A549 (cell line): ENCODE data around the gene PDE4D. TPM values are rescaled to one million over a fixed set of nuclear protein-coding genes. Genes with fewer than 3 reads are reported as not detected.
A peak's percentile ranks its signal among the peaks of the same experiment; 100 is the strongest.

Source experiments
- ATAC-seq, 2 experiments: fragments of 200-7000 bp in 1 of 2; fragments of >200 bp in 1 of 2; cut with Nextera tagmentation in 1 of 2; cut with Tn5 transposase in 1 of 2; 3 replicates each; pipeline versions ENCODE4 v1.8.0 to v1.9.1; 2018 to 2020; ENCODE audit warnings: mild to moderate bottlenecking in 1 of 2, moderate library complexity in 1 of 2
- CTCF ChIA-PET: fragments of 300-600 bp; sonication (Branson Sonifier 250); formaldehyde crosslinking; extraction: SDS; loops from one replicate; lab custom pipeline; 2021; ENCODE audit warnings: antibody characterized with exemption, inconsistent platforms; lab: Yijun Ruan, JAX
- POLR2A ChIA-PET: fragments of 350-600 bp; formaldehyde crosslinking; extraction: SDS; loops from one replicate; lab custom pipeline; 2021; ENCODE audit warnings: antibody characterized with exemption, inconsistent platforms; lab: Yijun Ruan, JAX
- DNase-seq, 2 experiments: peaks; one replicate each; pipeline versions ENCODE4 v3.0.0 to v3.0.0-alpha.2; 2011 to 2016; ENCODE audit warnings: low read depth in 1 of 2, low spot score in 1 of 2
- FAIRE-seq: peaks from 2 replicates; lab custom pipeline; 2011; peaks lifted over from hg19 to GRCh38; lab: Jason Lieb, UNC
- H3K27ac ChIP-seq, 2 experiments: fragments of >200 bp; sonication (Bioruptor Twin); formaldehyde crosslinking; 3 replicates each; pipeline ENCODE4 v1.5.1; 2016 to 2017
- H3K4me1 ChIP-seq: fragments of >200 bp; sonication (Bioruptor Twin); formaldehyde crosslinking; 3 replicates; pipeline ENCODE4 v1.6.1; 2016
- H3K4me2 ChIP-seq: fragments of >200 bp; sonication (Bioruptor Twin); formaldehyde crosslinking; 3 replicates; pipeline ENCODE4 v1.6.1; 2016
- H3K4me3 ChIP-seq: fragments of >200 bp; sonication (Bioruptor Twin); formaldehyde crosslinking; 3 replicates; pipeline ENCODE4 v1.5.1; 2016
- H3K9me3 ChIP-seq: fragments of >200 bp; sonication (Bioruptor Twin); formaldehyde crosslinking; 3 replicates; pipeline ENCODE4 v1.6.1; 2016
- BHLHE40 ChIP-seq: IDR thresholded peaks from 2 replicates; pipeline ENCODE4 v1.6.1; 2012; ENCODE audit warnings: low read depth, low read length, inconsistent platforms
- EHF ChIP-seq: fragments of 250-450 bp; sonication (Bioruptor Pico); IDR thresholded peaks from 2 replicates; pipeline ENCODE4 v1.5.0; 2020; ENCODE audit warnings: mild to moderate bottlenecking
- EP300 ChIP-seq, 2 experiments: fragments of >200 bp; sonication (Bioruptor Twin); formaldehyde crosslinking; IDR thresholded peaks; 2 replicates in 1 of 2; 3 replicates in 1 of 2; pipeline ENCODE4 v1.6.1; 2016 to 2017
- ESRRA ChIP-seq: fragments of 150-350 bp; IDR thresholded peaks from 2 replicates; pipeline ENCODE4 v1.6.1; 2014; ENCODE audit warnings: mild to moderate bottlenecking, low read length, borderline replicate concordance
- HEYL ChIP-seq: fragments of 250-450 bp; sonication (Bioruptor Pico); IDR thresholded peaks from 2 replicates; pipeline ENCODE4 v1.8.0; 2021; ENCODE audit warnings: mild to moderate bottlenecking, moderate library complexity
- HOXA7 ChIP-seq: fragments of 250-450 bp; sonication (Bioruptor Pico); IDR thresholded peaks from 2 replicates; pipeline ENCODE4 v1.5.0; 2020; ENCODE audit warnings: mild to moderate bottlenecking, moderate library complexity
- HOXB13 ChIP-seq: fragments of 250-450 bp; sonication (Bioruptor Pico); IDR thresholded peaks from 2 replicates; pipeline ENCODE4 v1.5.0; 2020; ENCODE audit warnings: low read depth, mild to moderate bottlenecking, moderate library complexity
- JUNB ChIP-seq: fragments of >200 bp; sonication (Bioruptor Twin); formaldehyde crosslinking; IDR thresholded peaks from 2 replicates; pipeline ENCODE4 v1.6.1; 2016
- KDM1A ChIP-seq: fragments of 200-600 bp; sonication (generic); IDR thresholded peaks from 2 replicates; pipeline ENCODE4 v1.6.1; 2016; ENCODE audit warnings: low read depth, mild to moderate bottlenecking
- KDM5A ChIP-seq: fragments of 200-600 bp; sonication (generic); IDR thresholded peaks from 2 replicates; pipeline ENCODE4 v1.6.1; 2016; ENCODE audit warnings: antibody characterized with exemption, mild to moderate bottlenecking
- POLR2A ChIP-seq: IDR thresholded peaks from 2 replicates; pipeline ENCODE4 v1.6.1; 2012; ENCODE audit warnings: mild to moderate bottlenecking, low read length
- POLR2AphosphoS2 ChIP-seq: conservative IDR thresholded peaks from 2 replicates; pipeline ENCODE4 v1.6.1; 2012; ENCODE audit warnings: low read length, improper control_type of control experiment, inconsistent platforms
- RCOR1 ChIP-seq: fragments of 150-350 bp; IDR thresholded peaks from 2 replicates; pipeline ENCODE4 v1.6.1; 2014; ENCODE audit warnings: antibody characterized with exemption, low read length, low read depth
- RFX5 ChIP-seq: fragments of 450-650 bp; IDR thresholded peaks from 2 replicates; pipeline ENCODE4 v1.7.1; 2014; ENCODE audit warnings: antibody characterized with exemption, mild to moderate bottlenecking, moderate library complexity
- RNF2 ChIP-seq: fragments of 200-600 bp; sonication (generic); IDR thresholded peaks from 2 replicates; pipeline ENCODE4 v1.6.1; 2016; ENCODE audit warnings: low read depth, mild to moderate bottlenecking, antibody characterized with exemption, moderate library complexity, borderline replicate concordance
- SMC3 ChIP-seq: fragments of >200 bp; sonication (Bioruptor Twin); formaldehyde crosslinking; IDR thresholded peaks from 3 replicates; pipeline ENCODE4 v1.6.1; 2018; ENCODE audit warnings: inconsistent platforms
- TFCP2L1 ChIP-seq: fragments of 250-450 bp; sonication (Bioruptor Pico); IDR thresholded peaks from 2 replicates; pipeline ENCODE4 v1.5.0; 2021; ENCODE audit warnings: mild to moderate bottlenecking
- ZC3H11A ChIP-seq: fragments of 450-650 bp; IDR thresholded peaks from 2 replicates; pipeline ENCODE4 v1.6.1; 2014; ENCODE audit warnings: antibody characterized with exemption, mild to moderate bottlenecking
- ZFP36 ChIP-seq: fragments of 450-650 bp; IDR thresholded peaks from 2 replicates; pipeline ENCODE4 v1.6.1; 2014; ENCODE audit warnings: borderline replicate concordance; ENCODE audit not compliant: partially characterized antibody
- ZSCAN20 ChIP-seq: fragments of 250-450 bp; sonication (Bioruptor Pico); IDR thresholded peaks from 2 replicates; pipeline ENCODE4 v1.8.0; 2022; ENCODE audit warnings: mild to moderate bottlenecking, moderate library complexity
- WGBS: methylation state at CpG from one replicate; pipeline ENCODE4 v1.1.6; 2017; ENCODE audit errors: missing lambda C conversion rate; 5-methylcytosine and 5-hydroxymethylcytosine counted together
- polyA plus RNA-seq, 4 experiments: library from polyadenylated mRNA; depleted of rRNA in 3 of 4; stranded (reverse); fragments of >200 nt; fragmentation: RNase III in 1 of 4; extraction: RNeasy Plus Mini Kit Qiagen cat#74134 plus additional on column Dnase treatment in 1 of 4; gene quantifications; 2 replicates in 3 of 4; 3 replicates in 1 of 4; pipeline ENCODE4 v1.2.3, GENCODE V29; 2011 to 2017
- TF ChIP-seq, protein P1 (sequence below): fragments of 250-450 bp; sonication (Bioruptor Pico); IDR thresholded peaks from 2 replicates; pipeline ENCODE4 v1.5.0; 2021; ENCODE audit warnings: mild to moderate bottlenecking, moderate library complexity, borderline replicate concordance
- TF ChIP-seq, protein P2 (sequence below): fragments of 450-650 bp; IDR thresholded peaks from 2 replicates; pipeline ENCODE4 v1.6.1; 2014; ENCODE audit warnings: antibody characterized with exemption
- TF ChIP-seq, protein P3 (sequence below): fragments of >200 bp; sonication (Bioruptor Twin); formaldehyde crosslinking; IDR thresholded peaks from 3 replicates; pipeline ENCODE4 v1.5.1; 2016
- TF ChIP-seq, protein P4 (sequence below): fragments of 200-600 bp; sonication (generic); IDR thresholded peaks from 2 replicates; pipeline ENCODE4 v1.6.1; 2016; ENCODE audit warnings: antibody characterized with exemption, mild to moderate bottlenecking, moderate library complexity
- TF ChIP-seq, protein P5 (sequence below): IDR thresholded peaks from 2 replicates; pipeline ENCODE4 v1.6.1; 2012; ENCODE audit warnings: low read depth, borderline replicate concordance

Gene PDE4D
- polyA plus RNA-seq, 2 of the 4 experiments (the other 2 are of a cell fraction): 74.0 to 213 TPM

DNA sequence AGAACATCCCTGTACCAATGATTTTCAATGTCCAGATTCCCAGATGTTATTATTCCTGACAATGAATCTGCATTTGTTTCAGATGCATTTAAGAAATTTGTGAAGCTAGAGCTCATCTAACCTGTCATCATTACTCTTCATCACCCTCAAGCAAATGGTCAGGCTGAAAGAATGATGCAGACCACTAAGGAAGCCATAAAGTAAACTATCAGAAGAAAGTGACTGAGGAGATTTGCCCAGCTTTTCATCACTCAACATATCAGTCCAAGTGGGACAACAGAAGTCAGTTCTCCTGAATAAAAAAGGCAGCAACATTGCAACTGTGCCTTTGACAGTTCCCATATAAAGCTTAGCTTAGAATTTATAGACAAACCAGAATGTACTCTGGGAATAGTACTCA, 419.9 kb downstream of the PDE4D start:
- FAIRE-seq (peak; percentile 13), ATAC-seq (peak in 1 of 2 experiments; percentile 17; a peak in 1 of 6 replicates), DNase-seq (no peak)
- CTCF ChIA-PET: interaction anchor here (0.8 to 0.9 kb wide), 2 partner anchors 23 to 86 kb away, joined by 3 read pairs; no protein-coding TSS in a partner anchor
- Histone ChIP-seq H3K4me1 (peaks cover 77% of the 10 kb centered on the region), H3K4me3 (no peak overlapping the region), H3K27ac (peak overlapping the region; percentile 21 to 62; a peak in 5 of 6 replicates), H3K9me3 (no peaks in the 10 kb centered on the region), H3K4me2 (peak overlapping the region; percentile 41; the same call in 2 of the 3 replicates)
- TF ChIP-seq HOXA7 (no peak), ESRRA (no peak), ZFP36 (no peak), EP300 (IDR thresholded peaks at IDR 0.05) (no peak), ZC3H11A (no peak), HEYL (CRISPR knock-in tag) (no peak), RCOR1 (no peak), SMC3 (no peak), HOXB13 (CRISPR knock-in tag) (no peak)
- TF ChIP-seq, protein P1, sequence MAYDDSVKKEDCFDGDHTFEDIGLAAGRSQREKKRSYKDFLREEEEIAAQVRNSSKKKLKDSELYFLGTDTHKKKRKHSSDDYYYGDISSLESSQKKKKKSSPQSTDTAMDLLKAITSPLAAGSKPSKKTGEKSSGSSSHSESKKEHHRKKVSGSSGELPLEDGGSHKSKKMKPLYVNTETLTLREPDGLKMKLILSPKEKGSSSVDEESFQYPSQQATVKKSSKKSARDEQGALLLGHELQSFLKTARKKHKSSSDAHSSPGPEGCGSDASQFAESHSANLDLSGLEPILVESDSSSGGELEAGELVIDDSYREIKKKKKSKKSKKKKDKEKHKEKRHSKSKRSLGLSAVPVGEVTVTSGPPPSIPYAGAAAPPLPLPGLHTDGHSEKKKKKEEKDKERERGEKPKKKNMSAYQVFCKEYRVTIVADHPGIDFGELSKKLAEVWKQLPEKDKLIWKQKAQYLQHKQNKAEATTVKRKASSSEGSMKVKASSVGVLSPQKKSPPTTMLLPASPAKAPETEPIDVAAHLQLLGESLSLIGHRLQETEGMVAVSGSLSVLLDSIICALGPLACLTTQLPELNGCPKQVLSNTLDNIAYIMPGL (CRISPR knock-in tag): no peak
- TF ChIP-seq, protein P2, sequence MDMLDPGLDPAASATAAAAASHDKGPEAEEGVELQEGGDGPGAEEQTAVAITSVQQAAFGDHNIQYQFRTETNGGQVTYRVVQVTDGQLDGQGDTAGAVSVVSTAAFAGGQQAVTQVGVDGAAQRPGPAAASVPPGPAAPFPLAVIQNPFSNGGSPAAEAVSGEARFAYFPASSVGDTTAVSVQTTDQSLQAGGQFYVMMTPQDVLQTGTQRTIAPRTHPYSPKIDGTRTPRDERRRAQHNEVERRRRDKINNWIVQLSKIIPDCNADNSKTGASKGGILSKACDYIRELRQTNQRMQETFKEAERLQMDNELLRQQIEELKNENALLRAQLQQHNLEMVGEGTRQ: no peak
- POLR2A ChIA-PET: no interaction called here

DNA sequence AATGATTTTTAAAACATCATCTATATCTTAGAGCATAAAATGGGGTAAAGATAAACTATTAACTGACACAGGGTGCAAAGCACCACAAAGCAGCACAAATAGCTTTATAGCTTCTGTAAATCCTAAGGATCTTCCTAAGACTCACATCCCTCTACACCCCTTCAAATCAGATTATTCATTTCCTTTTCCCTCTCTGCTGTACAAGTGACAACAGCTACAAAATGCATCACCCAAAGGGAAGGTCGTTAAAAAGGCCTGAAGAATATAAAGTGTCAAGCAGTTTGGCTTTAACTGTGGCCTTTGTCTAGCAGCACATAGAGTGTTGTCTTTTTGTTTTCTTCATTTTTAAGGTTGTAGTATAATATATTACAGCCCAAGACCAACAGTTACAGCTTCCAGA, 422.1 kb downstream of the PDE4D start:
- H3K4me3 ChIP-seq: no peak overlapping the region
- H3K27ac ChIP-seq: peak overlapping the region; percentile 43 to 64; a peak in 5 of 6 replicates
- FAIRE-seq (peak; percentile 83), DNase-seq (no peak), ATAC-seq (no peak)
- 20% methylated on average over 1 of the region's 1 CpG for WGBS
- peaks cover 89% of the 10 kb centered on the region for H3K4me1 ChIP-seq
- CTCF ChIA-PET: no interaction called here
- POLR2A ChIA-PET: no interaction called here
- no peaks in the 10 kb centered on the region for H3K9me3 ChIP-seq
- peak overlapping the region; percentile 41 for H3K4me2 ChIP-seq
- no peak for TF ChIP-seq HEYL (CRISPR knock-in tag)
- TF ChIP-seq, protein P1 (CRISPR knock-in tag): no peak
- TF ChIP-seq SMC3: no peak
- TF ChIP-seq POLR2AphosphoS2: no peak
- TF ChIP-seq KDM1A: no peak
- TF ChIP-seq ESRRA: no peak
- TF ChIP-seq BHLHE40: no peak
- no peak for TF ChIP-seq RFX5
- TF ChIP-seq EHF (CRISPR knock-in tag): no peak
- no peak for TF ChIP-seq POLR2A
- TF ChIP-seq, protein P3, sequence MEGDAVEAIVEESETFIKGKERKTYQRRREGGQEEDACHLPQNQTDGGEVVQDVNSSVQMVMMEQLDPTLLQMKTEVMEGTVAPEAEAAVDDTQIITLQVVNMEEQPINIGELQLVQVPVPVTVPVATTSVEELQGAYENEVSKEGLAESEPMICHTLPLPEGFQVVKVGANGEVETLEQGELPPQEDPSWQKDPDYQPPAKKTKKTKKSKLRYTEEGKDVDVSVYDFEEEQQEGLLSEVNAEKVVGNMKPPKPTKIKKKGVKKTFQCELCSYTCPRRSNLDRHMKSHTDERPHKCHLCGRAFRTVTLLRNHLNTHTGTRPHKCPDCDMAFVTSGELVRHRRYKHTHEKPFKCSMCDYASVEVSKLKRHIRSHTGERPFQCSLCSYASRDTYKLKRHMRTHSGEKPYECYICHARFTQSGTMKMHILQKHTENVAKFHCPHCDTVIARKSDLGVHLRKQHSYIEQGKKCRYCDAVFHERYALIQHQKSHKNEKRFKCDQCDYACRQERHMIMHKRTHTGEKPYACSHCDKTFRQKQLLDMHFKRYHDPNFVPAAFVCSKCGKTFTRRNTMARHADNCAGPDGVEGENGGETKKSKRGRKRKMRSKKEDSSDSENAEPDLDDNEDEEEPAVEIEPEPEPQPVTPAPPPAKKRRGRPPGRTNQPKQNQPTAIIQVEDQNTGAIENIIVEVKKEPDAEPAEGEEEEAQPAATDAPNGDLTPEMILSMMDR: no peak
- no peak for TF ChIP-seq RNF2
- TF ChIP-seq, protein P4, sequence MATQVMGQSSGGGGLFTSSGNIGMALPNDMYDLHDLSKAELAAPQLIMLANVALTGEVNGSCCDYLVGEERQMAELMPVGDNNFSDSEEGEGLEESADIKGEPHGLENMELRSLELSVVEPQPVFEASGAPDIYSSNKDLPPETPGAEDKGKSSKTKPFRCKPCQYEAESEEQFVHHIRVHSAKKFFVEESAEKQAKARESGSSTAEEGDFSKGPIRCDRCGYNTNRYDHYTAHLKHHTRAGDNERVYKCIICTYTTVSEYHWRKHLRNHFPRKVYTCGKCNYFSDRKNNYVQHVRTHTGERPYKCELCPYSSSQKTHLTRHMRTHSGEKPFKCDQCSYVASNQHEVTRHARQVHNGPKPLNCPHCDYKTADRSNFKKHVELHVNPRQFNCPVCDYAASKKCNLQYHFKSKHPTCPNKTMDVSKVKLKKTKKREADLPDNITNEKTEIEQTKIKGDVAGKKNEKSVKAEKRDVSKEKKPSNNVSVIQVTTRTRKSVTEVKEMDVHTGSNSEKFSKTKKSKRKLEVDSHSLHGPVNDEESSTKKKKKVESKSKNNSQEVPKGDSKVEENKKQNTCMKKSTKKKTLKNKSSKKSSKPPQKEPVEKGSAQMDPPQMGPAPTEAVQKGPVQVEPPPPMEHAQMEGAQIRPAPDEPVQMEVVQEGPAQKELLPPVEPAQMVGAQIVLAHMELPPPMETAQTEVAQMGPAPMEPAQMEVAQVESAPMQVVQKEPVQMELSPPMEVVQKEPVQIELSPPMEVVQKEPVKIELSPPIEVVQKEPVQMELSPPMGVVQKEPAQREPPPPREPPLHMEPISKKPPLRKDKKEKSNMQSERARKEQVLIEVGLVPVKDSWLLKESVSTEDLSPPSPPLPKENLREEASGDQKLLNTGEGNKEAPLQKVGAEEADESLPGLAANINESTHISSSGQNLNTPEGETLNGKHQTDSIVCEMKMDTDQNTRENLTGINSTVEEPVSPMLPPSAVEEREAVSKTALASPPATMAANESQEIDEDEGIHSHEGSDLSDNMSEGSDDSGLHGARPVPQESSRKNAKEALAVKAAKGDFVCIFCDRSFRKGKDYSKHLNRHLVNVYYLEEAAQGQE: no peak
- TF ChIP-seq, protein P5, sequence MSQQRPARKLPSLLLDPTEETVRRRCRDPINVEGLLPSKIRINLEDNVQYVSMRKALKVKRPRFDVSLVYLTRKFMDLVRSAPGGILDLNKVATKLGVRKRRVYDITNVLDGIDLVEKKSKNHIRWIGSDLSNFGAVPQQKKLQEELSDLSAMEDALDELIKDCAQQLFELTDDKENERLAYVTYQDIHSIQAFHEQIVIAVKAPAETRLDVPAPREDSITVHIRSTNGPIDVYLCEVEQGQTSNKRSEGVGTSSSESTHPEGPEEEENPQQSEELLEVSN: no peak
- no peak for TF ChIP-seq KDM5A
- TF ChIP-seq EP300 (IDR thresholded peaks at IDR 0.05): no peak
- no peak for TF ChIP-seq ZSCAN20 (CRISPR knock-in tag)
- no peak for TF ChIP-seq TFCP2L1 (CRISPR knock-in tag)
- TF ChIP-seq JUNB: no peak
